ENCODE results near the gene NEK7.
A peak's percentile ranks its signal among the peaks of the same experiment; 100 is the strongest.

NEK7 gene

DNA sequence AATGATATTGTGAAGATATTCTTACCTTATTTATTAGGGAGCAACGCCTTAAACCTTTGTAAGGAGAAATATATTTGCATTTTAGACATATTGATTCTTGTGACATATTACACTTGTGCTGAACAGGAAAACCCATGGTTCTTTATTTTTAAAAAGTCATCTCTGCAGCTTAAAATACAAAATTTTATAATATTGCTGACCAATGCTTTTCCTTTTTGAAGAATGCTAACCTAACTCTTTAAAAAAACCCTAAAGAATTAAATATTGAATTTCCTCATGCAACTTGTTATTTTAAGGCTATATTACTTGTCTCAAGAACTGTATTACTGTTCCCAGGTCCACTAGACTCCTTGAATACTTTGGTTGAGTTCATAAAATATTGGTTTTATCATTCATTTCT lies 99.0 kb downstream of the NEK7 start:
- no peak for DNase-seq (ENCODE audit: low spot score)

DNA sequence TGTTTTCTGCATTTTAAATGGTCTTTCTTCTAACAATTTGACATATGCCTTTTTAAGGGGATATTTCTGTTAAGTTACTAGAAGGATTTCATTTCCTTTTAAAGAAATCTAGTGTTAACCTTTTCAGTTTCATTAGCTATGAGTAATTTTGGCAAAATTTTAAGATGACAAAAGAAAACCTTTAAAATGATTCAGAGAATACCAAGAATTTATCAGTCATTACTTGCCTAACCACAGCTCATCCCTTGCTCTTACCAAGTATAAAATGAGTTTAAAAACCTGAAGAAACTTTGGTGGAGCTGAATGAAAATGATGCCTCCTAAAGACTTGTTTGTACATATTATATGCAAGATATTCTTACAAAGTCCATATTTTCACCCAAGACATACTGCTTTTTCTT lies 101.7 kb downstream of the NEK7 start:
- peak; percentile 72 for DNase-seq (ENCODE audit: low spot score)

DNA sequence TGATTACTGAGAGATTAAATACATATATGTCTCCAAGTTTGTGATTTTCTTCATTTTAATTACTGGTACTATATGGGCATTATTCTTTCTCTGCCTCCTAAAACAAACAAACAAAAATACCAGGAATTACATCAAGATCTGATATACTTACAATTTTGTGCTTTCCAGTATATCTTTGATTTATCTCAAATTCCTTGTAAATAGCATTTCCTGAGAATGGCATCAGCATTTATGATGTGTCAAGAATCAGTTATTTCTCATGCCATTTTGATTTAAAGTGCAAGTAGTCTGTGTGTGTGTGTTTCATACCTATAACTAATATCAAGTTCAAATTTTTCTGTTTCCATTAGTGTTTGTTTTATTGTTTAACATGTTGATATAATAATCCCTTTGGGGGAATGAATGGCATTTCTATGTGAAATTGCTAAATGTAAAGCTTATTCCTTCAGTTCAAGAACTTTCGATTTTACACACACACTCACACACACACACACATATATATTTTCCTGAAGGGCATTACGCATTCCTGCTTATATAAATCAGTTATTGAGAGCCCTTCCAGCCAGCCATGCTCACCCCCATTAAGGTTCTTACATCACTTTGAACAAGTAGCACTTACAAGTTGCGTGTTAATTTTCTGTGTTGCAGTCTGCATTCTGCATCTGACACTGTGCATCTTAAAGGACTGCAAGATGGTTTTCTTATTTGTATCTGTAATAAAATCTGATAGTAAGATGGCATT lies 102.7 kb downstream of the NEK7 start:
- no peak for DNase-seq (ENCODE audit: low spot score)

DNA sequence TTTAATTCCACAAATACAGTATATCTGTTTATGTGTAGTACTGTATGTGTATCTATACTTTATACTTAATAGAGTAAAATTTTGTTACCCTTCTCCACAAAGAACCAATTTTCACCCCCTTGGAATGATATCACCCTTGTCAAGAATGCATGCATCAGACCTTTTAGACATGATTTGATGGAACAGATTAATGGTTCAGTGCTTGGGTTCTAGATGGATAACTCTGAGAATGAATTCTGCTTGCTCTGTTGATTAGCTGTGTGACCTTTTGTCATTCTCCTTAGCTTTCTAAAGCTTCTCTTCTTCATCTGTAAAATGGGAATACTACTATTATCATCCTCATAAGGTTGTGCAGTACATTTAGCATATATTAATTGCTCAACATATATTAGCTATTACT lies 105.1 kb downstream of the NEK7 start:
- no peak for DNase-seq (ENCODE audit: low spot score)

DNA sequence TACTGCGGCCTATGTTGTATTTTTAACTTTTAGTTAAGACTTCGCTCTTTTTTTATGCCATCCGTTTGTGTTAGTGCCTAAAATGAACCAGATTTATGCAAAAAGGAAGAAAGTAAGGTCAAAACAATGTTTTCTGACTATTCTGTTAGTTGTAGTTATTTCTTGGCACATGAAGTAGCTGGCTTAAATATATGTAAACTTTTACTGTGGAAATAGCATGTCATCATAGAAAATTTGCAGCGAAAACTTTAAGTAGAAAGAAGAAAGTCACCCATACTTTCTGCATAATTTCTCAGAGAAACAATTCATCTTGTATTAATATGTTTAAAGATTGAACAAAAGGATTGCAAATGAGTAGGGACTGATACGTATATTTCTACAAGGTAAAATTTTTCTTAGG lies 106.4 kb downstream of the NEK7 start:
- no peak for DNase-seq (ENCODE audit: low spot score)

DNA sequence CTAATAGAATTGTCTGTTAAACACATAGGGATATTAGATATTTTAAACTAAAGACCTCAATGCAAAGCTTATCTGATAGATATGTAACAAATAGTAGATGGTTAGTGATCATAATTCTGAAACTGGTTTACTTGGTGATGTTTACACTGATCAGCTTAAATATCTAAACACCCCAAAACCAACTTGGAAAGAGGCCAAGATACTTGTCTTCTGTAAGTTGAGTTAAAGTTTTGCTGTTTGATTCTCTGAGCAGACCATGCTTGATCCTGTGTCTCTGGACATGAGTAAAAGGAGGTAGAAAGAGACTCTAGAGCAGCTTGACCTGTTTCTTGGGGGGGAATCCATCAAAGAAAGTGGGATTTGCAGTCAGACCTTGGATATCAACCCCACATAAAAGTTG lies 107.5 kb downstream of the NEK7 start:
- no peak for DNase-seq (ENCODE audit: low spot score)

DNA sequence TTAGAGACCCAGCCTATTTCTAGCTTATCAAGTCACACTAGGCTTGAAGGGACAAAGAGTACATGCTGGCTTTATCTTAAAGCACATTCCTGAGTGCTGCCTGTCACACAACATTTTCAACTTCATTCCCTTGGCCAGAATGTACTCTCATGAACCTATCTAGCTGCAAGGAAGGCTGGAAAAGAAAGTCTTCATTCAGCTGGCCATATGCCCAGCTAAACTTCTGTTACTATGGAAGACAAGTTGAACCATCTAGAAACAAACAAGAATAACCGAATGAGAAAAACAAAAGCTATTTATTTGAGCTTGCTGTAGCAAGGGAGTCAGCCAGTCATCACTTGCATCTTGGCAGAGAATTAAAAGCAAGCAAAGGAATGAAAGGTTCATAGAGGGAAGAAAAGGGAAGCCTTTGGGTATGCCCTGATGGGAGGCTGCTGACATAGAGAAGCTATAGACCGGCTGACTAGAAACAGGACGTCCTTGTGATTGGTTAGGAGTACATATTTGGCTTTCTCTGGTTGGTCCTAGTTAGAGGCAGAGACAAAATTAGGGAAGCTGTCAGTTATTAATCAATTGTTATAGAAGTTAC lies 108.4 kb downstream of the NEK7 start:
- DNase-seq (ENCODE audit: low spot score) = no peak

DNA sequence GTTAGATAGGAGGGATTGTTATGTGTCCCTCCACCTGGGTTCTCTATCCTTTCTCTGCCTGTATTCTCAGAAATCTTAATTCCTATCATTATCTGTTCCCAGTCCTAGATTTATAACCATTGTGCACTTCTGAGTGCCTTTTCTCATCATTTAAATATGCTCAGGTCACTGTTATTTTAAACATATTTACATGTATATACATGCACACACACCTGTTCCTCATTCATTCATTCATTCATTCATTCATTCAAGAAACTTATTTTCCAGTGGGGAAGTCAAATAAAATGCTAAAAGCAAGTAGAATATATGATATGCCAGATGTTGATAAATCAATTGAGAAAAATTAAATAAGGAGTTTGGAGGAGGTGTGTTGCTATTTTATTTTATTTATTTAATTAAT lies 110.3 kb downstream of the NEK7 start:
- DNase-seq (ENCODE audit: low spot score) = no peak

DNA sequence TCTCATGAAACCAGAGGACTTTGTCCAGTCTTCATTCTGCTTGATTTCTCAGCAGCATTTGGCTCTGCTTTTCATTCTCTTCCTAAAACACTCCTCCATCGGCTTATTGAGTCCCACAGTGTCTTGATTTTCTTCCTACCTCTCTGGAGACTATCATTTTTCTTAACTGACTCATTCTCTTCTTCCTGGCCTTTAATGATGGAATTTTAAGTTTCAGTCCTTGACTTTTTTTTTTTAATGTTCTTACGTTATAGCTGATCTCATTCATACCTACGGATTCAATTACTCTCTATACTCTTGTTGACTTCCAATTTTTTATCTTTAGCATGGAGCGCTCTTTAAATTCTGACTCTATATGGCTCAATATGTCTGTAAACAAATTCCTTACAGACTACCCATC lies 111.1 kb downstream of the NEK7 start:
- no peak for DNase-seq (ENCODE audit: low spot score)

DNA sequence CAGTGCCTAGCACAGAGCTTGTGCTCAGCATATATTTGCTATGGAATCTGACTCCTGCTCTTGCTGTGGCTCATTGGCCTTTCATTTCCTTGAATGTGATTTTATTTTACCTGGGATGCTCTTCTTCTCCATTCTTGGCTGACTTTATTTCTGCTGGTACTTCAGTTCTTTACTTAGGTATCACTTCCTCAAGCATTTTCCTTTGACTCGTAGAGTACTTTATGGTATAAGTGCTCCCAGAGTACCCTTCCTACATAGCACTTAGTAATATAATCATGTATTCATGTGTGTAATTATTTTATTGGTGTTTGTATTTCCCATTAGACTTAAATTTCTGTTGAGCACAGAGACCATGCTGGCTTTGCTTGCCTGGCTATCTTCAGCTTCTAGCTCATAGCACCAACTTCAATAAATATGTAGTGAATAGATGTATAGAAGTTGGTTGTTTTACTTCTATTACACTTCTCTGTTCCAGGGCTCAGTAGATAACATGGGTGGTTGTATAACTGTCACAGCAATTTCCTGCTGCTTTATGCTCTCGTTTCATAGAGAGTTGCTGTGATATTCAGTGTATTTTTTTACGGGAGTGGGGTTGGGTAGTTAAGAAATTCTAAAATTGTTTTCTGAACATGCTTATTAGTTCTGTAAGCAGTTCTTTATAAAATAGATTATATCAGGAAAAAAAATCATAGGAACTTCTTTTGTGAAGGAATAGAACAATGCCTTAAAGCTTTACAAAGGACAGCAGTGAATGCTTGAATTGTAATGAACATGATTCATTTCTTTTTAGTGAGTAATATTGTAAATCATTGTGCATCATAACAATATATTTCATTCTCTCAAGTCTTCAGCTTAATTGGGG lies 112.2 kb downstream of the NEK7 start:
- DNase-seq (ENCODE audit: low spot score) = no peak

DNA sequence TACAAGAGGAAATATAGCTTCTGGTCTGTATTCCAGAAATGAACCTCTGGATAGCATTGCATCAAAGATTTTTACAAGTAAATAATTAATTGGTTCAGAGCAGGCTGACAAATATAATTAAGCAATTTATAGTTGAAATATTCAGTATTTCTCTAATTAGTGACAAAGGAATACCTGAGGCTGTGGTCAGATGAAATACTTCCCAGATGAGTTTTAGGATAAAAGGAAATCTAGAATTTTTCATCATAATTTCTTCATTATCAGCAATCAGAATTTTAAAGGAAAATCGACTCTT lies 112.8 kb downstream of the NEK7 start:
- no peak for DNase-seq (ENCODE audit: low spot score)

DNA sequence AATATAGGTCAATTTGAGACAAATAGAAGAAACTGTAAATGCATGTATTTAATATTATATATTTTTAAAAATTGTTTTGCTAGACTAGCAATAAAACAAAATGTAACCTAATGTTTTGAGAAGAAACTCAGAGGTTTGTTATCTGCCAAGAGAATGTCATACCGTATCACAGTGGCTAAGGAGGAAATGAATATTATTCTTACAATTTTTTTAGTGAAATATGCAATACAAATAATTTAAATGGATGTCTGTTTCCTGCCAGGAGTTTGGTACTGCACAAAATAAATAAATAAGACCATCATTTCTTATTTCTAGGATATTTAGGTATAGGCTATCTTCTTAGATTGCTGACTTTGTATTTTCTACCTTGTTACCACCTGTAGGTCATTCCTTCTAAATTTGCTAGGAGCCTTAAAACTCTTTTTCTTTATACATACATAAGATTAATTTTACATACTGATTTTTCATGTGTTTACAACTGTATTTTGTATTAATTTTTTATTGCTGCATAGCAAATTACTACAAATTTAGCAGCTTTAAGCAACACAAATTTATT lies 113.6 kb downstream of the NEK7 start:
- DNase-seq (ENCODE audit: low spot score) = no peak

DNA sequence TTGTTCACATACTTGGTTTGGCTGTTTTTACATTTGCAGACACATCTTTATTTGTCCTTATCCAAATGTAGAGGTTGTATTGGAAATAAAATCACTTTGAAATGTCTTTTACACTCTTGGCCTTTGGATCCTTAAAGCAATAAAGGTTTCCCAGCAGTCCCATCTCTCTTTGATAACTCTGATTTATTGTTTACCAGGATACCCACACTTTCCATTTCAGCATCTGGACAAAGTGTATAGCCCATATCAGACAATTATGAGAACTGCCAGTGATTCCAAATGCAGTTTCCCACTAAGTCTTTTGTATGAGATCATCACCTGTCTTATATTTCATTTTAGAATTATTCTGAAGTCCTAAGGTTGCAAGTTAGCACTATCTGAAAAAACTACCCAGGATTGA lies 114.7 kb downstream of the NEK7 start:
- no peak for DNase-seq (ENCODE audit: low spot score)

DNA sequence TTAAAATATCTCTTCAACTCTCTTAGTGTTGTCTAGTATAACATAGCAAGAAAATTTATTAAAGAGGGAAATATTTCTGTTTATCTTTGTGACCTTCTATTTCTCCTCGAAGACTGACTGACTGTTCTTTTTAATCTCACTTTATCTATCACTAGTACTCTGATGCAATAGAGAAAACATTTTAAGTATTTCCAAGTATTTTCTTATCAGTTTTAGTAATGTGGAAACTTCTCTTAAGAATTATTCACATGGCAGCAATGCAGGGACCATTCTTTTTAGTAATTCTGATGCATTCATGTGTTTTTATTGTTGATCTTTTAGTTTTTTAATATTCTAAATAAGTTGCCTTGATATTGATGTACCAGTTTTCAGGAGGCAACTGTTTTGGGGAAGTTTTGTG lies 115.7 kb downstream of the NEK7 start:
- DNase-seq (ENCODE audit: low spot score) = no peak

DNA sequence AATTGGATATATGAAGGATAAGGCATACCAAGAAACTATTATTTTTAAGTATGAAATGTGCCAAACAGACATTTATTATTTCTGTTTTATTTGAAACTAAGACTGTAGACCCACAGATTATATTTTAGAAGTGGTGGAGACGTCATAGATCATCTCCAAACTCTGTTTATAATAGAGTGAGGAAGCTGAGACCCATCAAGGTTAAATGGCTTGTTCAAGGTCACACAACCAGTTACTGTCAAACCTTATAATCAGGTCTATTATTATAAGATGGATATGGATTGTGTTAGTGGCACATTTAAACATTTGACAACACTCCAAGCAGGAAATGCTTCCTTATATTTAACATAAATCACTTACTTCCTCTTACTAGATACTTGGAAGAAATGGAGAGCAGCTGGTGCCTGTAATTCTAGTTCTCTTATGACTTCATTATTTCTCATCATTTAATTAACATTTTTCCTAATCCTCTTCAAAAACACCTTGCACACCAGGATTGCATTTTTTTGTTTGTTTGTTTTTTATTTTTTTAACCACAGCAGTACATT lies 117.0 kb downstream of the NEK7 start:
- no peak for DNase-seq (ENCODE audit: low spot score)

DNA sequence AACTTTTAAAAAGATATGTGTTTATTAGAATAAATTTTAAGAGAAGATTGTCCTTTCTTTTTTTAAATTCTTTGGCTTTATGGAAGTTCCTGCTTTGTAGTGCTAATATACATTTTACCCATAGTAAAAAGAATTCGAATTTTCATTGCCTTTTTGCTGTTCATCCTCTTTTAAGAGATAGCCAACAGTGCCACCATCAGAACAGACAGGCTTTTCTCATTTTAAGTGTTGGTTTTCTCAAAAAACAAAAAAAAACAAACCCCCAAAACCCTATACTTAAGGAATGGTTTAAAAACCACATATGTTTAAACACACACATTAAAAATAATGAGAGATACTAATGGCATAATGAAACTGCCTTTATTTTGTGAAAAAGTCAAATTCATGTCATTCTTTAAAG lies 118.8 kb downstream of the NEK7 start:
- DNase-seq (ENCODE audit: low spot score) = no peak

DNA sequence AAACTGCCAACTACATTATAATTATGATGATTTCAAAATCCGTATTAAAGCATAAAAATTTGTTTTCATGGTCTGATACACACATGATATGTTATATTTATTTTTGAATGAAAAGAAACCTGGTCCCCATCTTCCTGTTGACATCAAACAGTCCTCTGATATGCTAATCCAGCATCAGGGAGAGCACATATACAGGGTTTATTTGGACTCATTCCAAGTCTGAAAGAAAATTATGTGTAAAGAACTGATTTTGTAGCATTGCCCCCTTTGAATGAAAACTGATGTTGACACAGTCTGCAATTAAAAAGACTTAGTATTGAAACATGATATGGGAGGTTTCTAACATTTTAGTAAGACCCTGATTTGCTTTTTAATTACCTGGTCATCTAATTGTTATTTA lies 119.4 kb downstream of the NEK7 start:
- no peak for DNase-seq (ENCODE audit: low spot score)

DNA sequence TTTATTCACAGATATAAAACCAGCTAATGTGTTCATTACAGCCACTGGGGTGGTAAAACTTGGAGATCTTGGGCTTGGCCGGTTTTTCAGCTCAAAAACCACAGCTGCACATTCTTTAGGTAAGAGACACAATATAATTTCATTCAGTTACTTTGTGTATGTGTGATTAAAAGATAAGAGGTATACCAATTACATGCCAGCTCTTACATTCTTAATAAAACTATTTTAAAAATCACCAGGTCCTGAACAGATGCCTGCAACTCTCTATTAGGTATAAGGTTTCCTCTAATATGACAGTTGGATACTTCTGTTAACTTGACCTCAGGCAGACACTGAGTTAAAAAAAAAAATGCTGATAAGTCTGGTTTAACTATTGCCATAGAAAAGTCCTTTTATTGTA lies 122.1 kb downstream of the NEK7 start:
- DNase-seq (ENCODE audit: low spot score) = no peak

DNA sequence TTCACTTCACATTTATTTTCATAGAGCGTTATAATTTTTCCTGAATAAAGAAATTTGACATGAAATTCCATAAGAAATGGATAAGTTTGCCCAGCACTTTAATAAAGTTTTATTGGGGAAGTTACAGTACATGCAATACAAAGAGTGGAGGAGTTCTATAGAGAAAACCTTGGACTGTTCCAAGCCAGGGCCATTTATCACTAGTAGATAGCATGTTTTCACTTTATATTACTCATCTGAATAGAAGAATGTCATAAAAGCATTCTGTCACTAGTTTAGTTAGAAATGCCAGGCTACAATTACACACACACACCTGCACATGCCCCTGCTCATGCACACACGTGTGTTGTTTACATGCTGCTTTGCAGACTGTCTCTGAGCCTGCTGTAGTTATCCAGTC lies 123.3 kb downstream of the NEK7 start:
- DNase-seq (ENCODE audit: low spot score) = no peak

DNA sequence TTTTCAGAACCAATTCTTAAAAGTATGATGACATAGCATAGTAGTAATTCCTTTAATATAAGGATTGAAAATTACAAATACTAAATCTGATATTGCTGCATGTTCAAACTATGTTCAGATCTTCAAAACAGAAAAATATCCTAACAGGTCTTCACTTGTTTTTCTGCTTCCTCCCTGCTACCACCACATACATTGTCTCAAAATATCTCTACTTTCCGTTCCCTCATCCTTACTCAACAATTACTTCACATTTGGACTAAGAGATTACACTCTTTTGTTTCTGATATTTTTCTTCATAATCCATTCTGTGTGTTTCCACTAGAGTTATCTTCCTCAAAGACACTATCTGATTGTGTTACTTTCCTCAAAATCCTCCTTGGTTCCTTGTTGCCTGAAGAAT lies 125.1 kb downstream of the NEK7 start:
- no peak for DNase-seq (ENCODE audit: low spot score)

DNA sequence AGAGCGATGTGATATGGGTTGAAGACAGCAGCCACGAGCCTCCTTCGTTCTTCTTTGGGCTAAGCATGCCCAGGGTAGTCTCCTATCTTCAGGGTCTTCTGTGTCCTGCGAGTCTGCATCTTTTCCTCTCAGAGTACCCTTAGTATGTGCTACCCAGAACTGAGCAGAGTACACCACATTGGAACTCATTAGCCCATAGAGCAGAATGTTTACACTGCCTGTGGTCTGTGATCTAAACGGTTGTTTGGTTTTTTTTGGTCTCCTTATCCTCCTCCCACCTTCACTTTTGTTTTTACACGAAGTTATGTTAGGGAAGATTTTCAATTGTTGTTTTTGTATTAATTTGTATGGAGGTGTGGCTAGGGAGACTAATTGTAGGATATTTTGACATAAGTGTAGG lies 126.4 kb downstream of the NEK7 start:
- no peak for DNase-seq (ENCODE audit: low spot score)

DNA sequence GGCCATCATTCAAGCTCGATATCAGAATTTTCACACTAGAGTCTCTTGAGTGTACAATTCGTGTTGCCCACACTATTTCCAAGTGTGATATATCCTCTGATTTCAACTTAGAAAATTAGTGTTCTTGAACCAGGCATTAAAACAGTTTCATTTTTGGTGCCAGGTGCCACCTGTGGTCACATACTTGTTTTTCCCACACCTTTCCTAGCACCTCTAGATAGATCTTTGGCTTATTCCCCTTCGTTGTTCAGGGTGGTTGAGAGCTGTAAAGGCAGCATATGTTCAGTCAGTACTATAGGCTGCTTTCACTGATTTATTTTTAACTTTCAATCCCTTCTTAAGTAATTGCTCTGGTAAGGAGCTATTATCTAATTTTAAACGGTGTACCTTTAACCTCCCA lies 131.1 kb downstream of the NEK7 start:
- no peak for DNase-seq (ENCODE audit: low spot score)

DNA sequence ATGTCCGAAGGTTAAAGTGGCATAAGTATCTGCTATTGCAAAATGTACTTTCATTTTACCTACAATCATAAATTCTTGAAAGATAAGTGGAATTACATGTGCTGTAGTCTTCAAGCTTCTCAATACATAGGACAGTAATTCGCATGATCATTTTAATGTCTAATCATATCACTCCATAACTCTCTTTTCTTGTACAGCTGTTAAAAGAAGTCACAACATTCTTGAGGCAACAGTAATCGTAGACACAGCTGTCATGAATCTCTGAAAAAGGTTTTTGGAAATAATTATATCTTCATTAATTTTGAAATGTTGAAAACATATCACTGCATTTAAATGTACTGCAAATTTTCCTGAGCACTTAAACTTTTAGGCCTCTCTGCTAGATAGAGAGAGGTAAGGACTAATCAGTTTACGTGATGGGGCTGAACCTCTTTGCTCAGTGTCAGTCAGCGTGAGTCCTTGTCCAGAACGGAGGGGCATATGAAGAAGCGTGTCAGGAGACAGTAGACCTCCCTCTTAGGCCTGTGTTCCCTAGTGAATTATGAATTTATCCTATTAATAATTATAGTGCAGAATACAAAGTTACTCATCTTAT lies 133.4 kb downstream of the NEK7 start:
- no peak for DNase-seq (ENCODE audit: low spot score)
